GM12878 (cell line): ENCODE results near the gene ZDHHC19. TPM values are rescaled to one million over a fixed set of nuclear protein-coding genes. Genes with fewer than 3 reads are reported as not detected.

Experiments
- ATAC-seq: fragments of 200-7000 bp; cut with Tn5 transposase; 3 replicates; pipeline ENCODE4 v1.9.1; 2020; ENCODE audit warnings: mild to moderate bottlenecking, moderate library complexity
- BruUV-seq: library from RNA; stranded (reverse); fragments of 400-500 nt; replicated peaks from 2 replicates; lab custom pipeline; 2021; lab: Mats Ljungman, UMichigan
- CTCF ChIA-PET: fragments of 300-600 bp; sonication (Branson Sonifier 250); formaldehyde crosslinking; extraction: SDS; loops from one replicate; lab custom pipeline; 2021; ENCODE audit warnings: inconsistent platforms; lab: Yijun Ruan, JAX
- POLR2A ChIA-PET: fragments of 350-600 bp; formaldehyde crosslinking; extraction: SDS; loops from one replicate; lab custom pipeline; 2021; ENCODE audit warnings: inconsistent platforms; lab: Charles Lee
- RAD21 ChIA-PET: fragments of 300-600 bp; sonication (Branson Sonifier 250); formaldehyde crosslinking; loops from one replicate; lab custom pipeline; 2023; ENCODE audit warnings: antibody characterized with exemption; ENCODE audit not compliant: unreplicated experiment; lab: Charles Lee
- SMC1A ChIA-PET: fragments of 300-600 bp; sonication (Branson Sonifier 250); formaldehyde crosslinking; loops from one replicate; lab custom pipeline; 2023; ENCODE audit not compliant: unreplicated experiment, uncharacterized antibody; lab: Charles Lee
- DNase-seq: peaks from one replicate; pipeline ENCODE4 v3.0.0-alpha.2; 2011; ENCODE audit warnings: low read depth, low spot score
- FAIRE-seq: peaks from 3 replicates; lab custom pipeline; 2011; peaks lifted over from hg19 to GRCh38; lab: Jason Lieb, UNC
- H2AFZ ChIP-seq: 2 replicates; pipeline ENCODE4 v1.6.0; 2011; ENCODE audit warnings: low read depth, low read length, control low read depth; ENCODE audit not compliant: control insufficient read depth
- H3K27ac ChIP-seq: 2 replicates; pipeline ENCODE4 v1.5.1; 2011; ENCODE audit warnings: control low read depth; ENCODE audit not compliant: control insufficient read depth, insufficient read depth
- H3K27me3 ChIP-seq, 2 experiments: replicated peaks in 1 of 2; 2 replicates each; pipeline versions ENCODE4 v1.6.0 to v1.6.1; 2011; ENCODE audit warnings: low read length in 1 of 2; ENCODE audit not compliant: control insufficient read depth in 2 of 2, insufficient read depth in 2 of 2
- H3K36me3 ChIP-seq, 2 experiments: 2 replicates each; pipeline ENCODE4 v1.5.1; 2011; ENCODE audit warnings: low read length in 1 of 2; ENCODE audit not compliant: control insufficient read depth in 2 of 2, insufficient read depth in 2 of 2
- H3K4me1 ChIP-seq: 2 replicates; pipeline ENCODE4 v1.6.1; 2011; ENCODE audit warnings: mild to moderate bottlenecking, low read length, moderate library complexity, mixed read lengths; ENCODE audit not compliant: control insufficient read depth, insufficient read depth
- H3K4me2 ChIP-seq: 2 replicates; pipeline ENCODE4 v1.6.0; 2011; ENCODE audit warnings: control low read depth; ENCODE audit not compliant: control insufficient read depth, insufficient read depth
- H3K4me3 ChIP-seq: fragments of 200-600 bp; sonication (generic); 2 replicates; pipeline ENCODE4 v1.5.1; 2016
- H3K79me2 ChIP-seq: 2 replicates; pipeline ENCODE4 v1.6.0; 2011; ENCODE audit warnings: low read length; ENCODE audit not compliant: control insufficient read depth, insufficient read depth
- H3K9ac ChIP-seq: 2 replicates; pipeline ENCODE4 v1.8.0; 2011; ENCODE audit warnings: low read length, control low read depth, mixed read lengths; ENCODE audit not compliant: control insufficient read depth, insufficient read depth
- H3K9me3 ChIP-seq: replicated peaks from 3 replicates; pipeline ENCODE4 v1.5.1; 2011; ENCODE audit warnings: mild to moderate bottlenecking, low read length; ENCODE audit not compliant: control insufficient read depth, insufficient read depth
- H4K20me1 ChIP-seq: 2 replicates; pipeline ENCODE4 v1.6.0; 2011; ENCODE audit not compliant: control insufficient read depth, insufficient read depth
- CEBPZ ChIP-seq: fragments of 150-350 bp; IDR thresholded peaks from 2 replicates; pipeline ENCODE4 v1.6.1; 2016; ENCODE audit warnings: low read depth, low read length
- HSF1 ChIP-seq: fragments of 150-350 bp; IDR thresholded peaks from 2 replicates; pipeline ENCODE4 v1.6.1; 2014; ENCODE audit warnings: mild to moderate bottlenecking, low read depth, low read length
- MYB ChIP-seq: fragments of 150-350 bp; IDR thresholded peaks from 2 replicates; pipeline ENCODE4 v1.6.1; 2014; ENCODE audit warnings: mild to moderate bottlenecking, low read depth, low read length, borderline replicate concordance
- NFXL1 ChIP-seq: fragments of 450-650 bp; IDR thresholded peaks from 2 replicates; pipeline ENCODE4 v1.6.1; 2017; ENCODE audit warnings: antibody characterized with exemption, mild to moderate bottlenecking, borderline replicate concordance
- NKRF ChIP-seq: fragments of 450-650 bp; conservative IDR thresholded peaks from 2 replicates; pipeline ENCODE4 v1.6.1; 2017; ENCODE audit warnings: mild to moderate bottlenecking, moderate library complexity
- PBX3 ChIP-seq: IDR thresholded peaks from 2 replicates; pipeline ENCODE4 v1.6.1; 2011; ENCODE audit warnings: mild to moderate bottlenecking, low read depth, low read length, moderate library complexity; ENCODE audit not compliant: insufficient replicate concordance
- RAD21 ChIP-seq: IDR thresholded peaks from 2 replicates; pipeline ENCODE4 v1.6.1; 2011; ENCODE audit warnings: mild to moderate bottlenecking, low read depth, low read length, moderate library complexity; ENCODE audit not compliant: insufficient read depth
- RBBP5 ChIP-seq: fragments of 200-600 bp; sonication (generic); conservative IDR thresholded peaks from 2 replicates; pipeline ENCODE4 v1.6.1; 2016
- SMARCA5 ChIP-seq: fragments of 450-650 bp; IDR thresholded peaks from 2 replicates; pipeline ENCODE4 v1.6.1; 2017; ENCODE audit warnings: mild to moderate bottlenecking
- SUZ12 ChIP-seq: fragments of 200-600 bp; sonication (generic); IDR thresholded peaks from one replicate; pipeline ENCODE4 v1.6.1; 2018; ENCODE audit warnings: antibody characterized with exemption, mild to moderate bottlenecking; ENCODE audit not compliant: unreplicated experiment
- TCF7 ChIP-seq: IDR thresholded peaks from 2 replicates; pipeline ENCODE4 v1.6.1; 2014; ENCODE audit warnings: antibody characterized with exemption, borderline replicate concordance
- WRNIP1 ChIP-seq: IDR thresholded peaks from 2 replicates; pipeline ENCODE4 v1.6.1; 2011; ENCODE audit warnings: low read depth, low read length, improper control_type of control experiment, borderline replicate concordance
- YBX1 ChIP-seq: fragments of 450-650 bp; IDR thresholded peaks from 2 replicates; pipeline ENCODE4 v1.6.1; 2016; ENCODE audit warnings: antibody characterized with exemption
- WGBS: methylation state at CpG from one replicate; pipeline ENCODE4 v1.1.6; 2016; ENCODE audit warnings: low lambda C conversion rate; ENCODE audit not compliant: insufficient replicate concordance, insufficient coverage; ENCODE audit errors: missing lambda C conversion rate; 5-methylcytosine and 5-hydroxymethylcytosine counted together
- in situ Hi-C: fragments of 300-500 bp; cut with MboI; formaldehyde crosslinking; loops from 9 replicates; pipeline ENCODE4 v1.14.3; 2018; ENCODE audit warnings: mixed read lengths
- intact Hi-C: fragments of 100-400 bp; cut with micrococcal nuclease; formaldehyde crosslinking; loops from one replicate; pipeline ENCODE4 v1.14.2; 2022; ENCODE audit not compliant: unreplicated experiment
- polyA plus RNA-seq, 11 experiments: library from polyadenylated mRNA; depleted of rRNA in 4 of 11; unstranded in 6 of 11; stranded (reverse) in 5 of 11; fragments of >200 nt; fragmentation: Nextera tagmentation in 4 of 11; fragmentation: Illumina TruSeq in 1 of 11; extraction: Ambion mirVana in 4 of 11; extraction: Trizol in 1 of 11; gene quantifications; 1 replicate in 1 of 11; 2 replicates in 10 of 11; pipeline versions ENCODE4 v1.2.1 to v1.2.3, GENCODE V29; 2011 to 2016; ENCODE audit warnings: inconsistent platforms in 2 of 11, missing spikeins in 2 of 11, low read depth in 1 of 11
- total RNA-seq, 4 experiments: library from RNA; depleted of rRNA in 3 of 4; stranded (reverse); fragments of >200 nt in 3 of 4; fragmentation: Illumina TruSeq in 1 of 4; extraction: Trizol in 1 of 4; gene quantifications; 2 replicates each; pipeline versions ENCODE4 v1.2.1 to v1.2.3, GENCODE V29; 2013 to 2021

Gene ZDHHC19
- total and polyA plus RNA-seq, 10 of the 15 experiments (the other 5 are each of a cell fraction or from before 2014, with no cell fraction given) = 0.26 TPM; not detected in 9

GRCh38 chr3:196207833-196208607 lies 3.2 kb downstream of the ZDHHC19 start (continued):
- TF ChIP-seq CEBPZ (no peak), NFXL1 (no peak)

GRCh38 chr3:196207159-196207832 lies 3.9 kb downstream of the ZDHHC19 start:
- in situ Hi-C loops = no loop called here
- ATAC-seq (peak; percentile 22; the same call in 1 of the 3 replicates), DNase-seq (no peak), FAIRE-seq (no peak)
- Histone ChIP-seq H3K9ac (no peak overlapping the region), H3K27ac (no peak overlapping the region), H3K9me3 (no peaks in the 10 kb centered on the region; the same call in 2 of the 3 replicates), H3K27me3 (no peaks in the 10 kb centered on the region), H3K4me2 (peak overlapping the region; percentile 63), H3K79me2 (no peaks in the 10 kb centered on the region), H4K20me1 (no peaks in the 10 kb centered on the region), H3K36me3 (no peaks in the 10 kb centered on the region), H3K4me1 (peaks cover 10% of the 10 kb centered on the region), H2AFZ (peak overlapping the region; percentile 21; the same call in 1 of the 2 replicates), H3K4me3 (no peak overlapping the region)
- SMC1A ChIA-PET = no interaction called here
- intact Hi-C loops = no loop called here
- POLR2A ChIA-PET = no interaction called here
- 65% methylated on average over 29 of the region's 70 CpGs for WGBS
- BruUV-seq = no TSS peak
- RAD21 ChIA-PET = no interaction called here
- CTCF ChIA-PET = interaction anchor here (0.6 to 2.2 kb wide), 2 partner anchors 81 to 312 kb away, joined by 3 to 8 read pairs; no protein-coding TSS in a partner anchor
- no peak for TF ChIP-seq WRNIP1
- no peak for TF ChIP-seq NKRF
- no peak for TF ChIP-seq HSF1
- no peak for TF ChIP-seq PBX3
- no peak for TF ChIP-seq YBX1
- no peak for TF ChIP-seq RAD21
- TF ChIP-seq TCF7 = no peak
- no peak for TF ChIP-seq RBBP5
- TF ChIP-seq MYB = no peak
- TF ChIP-seq SMARCA5 = no peak
- no peak for TF ChIP-seq SUZ12
